NCI-H2171 treated with DMSO at 0.1 percent for 48 hours (cell line): Measurements from ENCODE around the gene PCDHGB4.
"Not testable (repeated sequence)": the region's sequence is repeated elsewhere in the genome, so short reads cannot be mapped to it uniquely, and the experiment has no call there.

ENCODE experiments used
- DNase-seq: peaks from one replicate; lab custom pipeline; 2025; lab: John Stamatoyannopoulos, UW

PCDHGB4 gene

DNA sequence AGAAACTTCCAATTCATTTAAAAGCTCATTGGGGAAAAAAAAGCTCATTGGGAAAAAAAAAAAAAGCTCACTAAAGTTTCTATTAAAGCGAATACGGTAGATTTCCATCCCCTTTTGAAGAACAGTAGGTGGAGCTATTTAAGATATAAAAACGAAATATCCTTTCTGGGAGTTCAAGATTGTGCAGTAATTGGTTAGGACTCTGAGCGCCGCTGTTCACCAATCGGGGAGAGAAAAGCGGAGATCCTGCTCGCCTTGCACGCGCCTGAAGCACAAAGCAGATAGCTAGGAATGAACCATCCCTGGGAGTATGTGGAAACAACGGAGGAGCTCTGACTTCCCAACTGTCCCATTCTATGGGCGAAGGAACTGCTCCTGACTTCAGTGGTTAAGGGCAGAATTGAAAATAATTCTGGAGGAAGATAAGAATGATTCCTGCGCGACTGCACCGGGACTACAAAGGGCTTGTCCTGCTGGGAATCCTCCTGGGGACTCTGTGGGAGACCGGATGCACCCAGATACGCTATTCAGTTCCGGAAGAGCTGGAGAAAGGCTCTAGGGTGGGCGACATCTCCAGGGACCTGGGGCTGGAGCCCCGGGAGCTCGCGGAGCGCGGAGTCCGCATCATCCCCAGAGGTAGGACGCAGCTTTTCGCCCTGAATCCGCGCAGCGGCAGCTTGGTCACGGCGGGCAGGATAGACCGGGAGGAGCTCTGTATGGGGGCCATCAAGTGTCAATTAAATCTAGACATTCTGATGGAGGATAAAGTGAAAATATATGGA, 43.0 kb downstream of the PCDHGB4 start, which contains the start of gene PCDHGA12:
TSS of gene PCDHGA12 (plus strand) at position 176 of the 782 bp plus-strand sequence. CDS start at position 429, 253 bp downstream.
- DNase-seq = no peak

DNA sequence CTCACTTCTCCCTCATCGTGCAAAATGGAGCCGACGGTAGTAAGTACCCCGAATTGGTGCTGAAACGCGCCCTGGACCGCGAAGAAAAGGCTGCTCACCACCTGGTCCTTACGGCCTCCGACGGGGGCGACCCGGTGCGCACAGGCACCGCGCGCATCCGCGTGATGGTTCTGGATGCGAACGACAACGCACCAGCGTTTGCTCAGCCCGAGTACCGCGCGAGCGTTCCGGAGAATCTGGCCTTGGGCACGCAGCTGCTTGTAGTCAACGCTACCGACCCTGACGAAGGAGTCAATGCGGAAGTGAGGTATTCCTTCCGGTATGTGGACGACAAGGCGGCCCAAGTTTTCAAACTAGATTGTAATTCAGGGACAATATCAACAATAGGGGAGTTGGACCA, 43.8 kb downstream of the PCDHGB4 start:
- DNase-seq = no peak

DNA sequence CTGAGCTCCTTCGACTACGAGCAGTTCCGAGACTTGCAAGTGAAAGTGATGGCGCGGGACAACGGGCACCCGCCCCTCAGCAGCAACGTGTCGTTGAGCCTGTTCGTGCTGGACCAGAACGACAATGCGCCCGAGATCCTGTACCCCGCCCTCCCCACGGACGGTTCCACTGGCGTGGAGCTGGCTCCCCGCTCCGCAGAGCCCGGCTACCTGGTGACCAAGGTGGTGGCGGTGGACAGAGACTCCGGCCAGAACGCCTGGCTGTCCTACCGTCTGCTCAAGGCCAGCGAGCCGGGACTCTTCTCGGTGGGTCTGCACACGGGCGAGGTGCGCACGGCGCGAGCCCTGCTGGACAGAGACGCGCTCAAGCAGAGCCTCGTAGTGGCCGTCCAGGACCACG, 44.8 kb downstream of the PCDHGB4 start:
- DNase-seq = not testable (repeated sequence)

DNA sequence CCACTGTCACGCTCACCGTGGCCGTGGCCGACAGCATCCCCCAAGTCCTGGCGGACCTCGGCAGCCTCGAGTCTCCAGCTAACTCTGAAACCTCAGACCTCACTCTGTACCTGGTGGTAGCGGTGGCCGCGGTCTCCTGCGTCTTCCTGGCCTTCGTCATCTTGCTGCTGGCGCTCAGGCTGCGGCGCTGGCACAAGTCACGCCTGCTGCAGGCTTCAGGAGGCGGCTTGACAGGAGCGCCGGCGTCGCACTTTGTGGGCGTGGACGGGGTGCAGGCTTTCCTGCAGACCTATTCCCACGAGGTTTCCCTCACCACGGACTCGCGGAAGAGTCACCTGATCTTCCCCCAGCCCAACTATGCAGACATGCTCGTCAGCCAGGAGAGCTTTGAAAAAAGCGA, 45.2 kb downstream of the PCDHGB4 start:
- DNase-seq = not testable (repeated sequence)

DNA sequence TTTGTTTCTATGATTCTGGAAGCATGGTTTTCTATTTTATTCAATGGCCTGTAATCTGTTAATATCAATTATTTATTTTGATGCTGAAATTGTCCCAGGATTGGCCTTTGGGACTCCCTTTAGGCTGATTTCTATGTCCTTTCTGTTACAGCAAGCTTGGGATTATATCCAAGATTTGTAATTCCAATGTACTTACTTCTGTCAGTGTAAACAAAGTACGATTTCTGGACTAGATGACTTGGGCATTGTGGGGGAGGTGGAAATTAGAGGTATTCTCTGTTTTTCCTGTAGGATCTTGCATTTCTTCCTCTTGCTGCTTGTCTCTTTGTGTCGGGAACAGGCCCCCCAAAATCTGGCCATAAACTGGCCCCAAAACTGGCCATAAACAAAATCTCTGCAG, 46.5 kb downstream of the PCDHGB4 start:
- no peak for DNase-seq

DNA sequence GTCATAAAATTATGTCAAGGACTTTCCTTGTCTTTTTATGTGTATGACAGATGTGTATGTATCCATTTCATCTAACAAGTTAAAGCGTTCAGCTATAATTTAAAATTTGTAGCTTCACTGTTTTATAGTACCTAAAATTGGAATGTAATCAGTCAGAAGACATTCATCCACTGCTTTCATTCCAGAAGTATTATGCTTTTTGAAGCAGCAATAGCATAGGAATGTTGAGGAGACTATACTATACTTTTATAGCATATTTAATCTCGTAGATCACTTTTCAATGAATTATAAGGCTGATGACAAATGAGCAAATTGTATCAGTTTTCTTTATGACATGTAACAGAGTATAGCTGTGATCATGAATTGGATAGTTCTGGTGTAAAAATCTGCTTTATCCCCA, 49.7 kb downstream of the PCDHGB4 start:
- no peak for DNase-seq

DNA sequence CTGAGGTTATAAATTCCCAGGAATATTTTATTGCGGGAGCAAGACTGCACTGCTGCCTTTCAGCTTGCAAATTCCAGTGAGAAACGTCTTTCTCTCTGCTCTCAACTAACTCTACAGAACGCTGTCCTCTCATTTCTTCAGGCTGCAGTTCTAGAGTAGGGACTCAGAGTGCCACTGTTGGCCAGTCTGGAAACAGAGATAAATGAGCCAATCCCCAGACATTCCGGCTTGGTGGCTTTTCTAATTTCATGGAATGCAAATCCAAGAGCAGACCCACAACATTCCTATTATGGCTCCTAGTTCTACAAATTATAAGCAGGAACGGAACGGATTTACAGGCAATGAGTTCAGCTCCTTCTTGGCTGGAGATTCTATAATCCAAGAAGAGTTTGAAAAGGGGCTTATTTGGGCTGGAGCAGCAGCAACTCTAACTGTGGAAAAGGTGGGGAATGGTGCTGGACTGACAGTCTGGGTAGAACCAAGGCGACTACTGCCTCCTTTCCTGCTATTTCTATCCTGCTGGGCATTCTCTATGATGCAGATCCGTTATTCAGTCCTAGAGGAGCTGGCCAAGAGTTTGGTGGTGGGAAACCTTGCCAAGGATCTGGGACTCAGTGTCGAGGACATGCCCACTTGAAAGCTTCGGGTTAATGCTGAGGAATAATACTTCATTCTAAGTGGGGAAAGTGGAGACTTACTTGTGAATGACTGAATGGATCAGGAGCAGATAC, 52.1 kb downstream of the PCDHGB4 start:
- no peak for DNase-seq
